Naive thymus-derived CD4-positive, alpha-beta T cell (primary cell): ENCODE data around the gene SBK3. TPM values are rescaled to one million over a fixed set of nuclear protein-coding genes. Genes with fewer than 3 reads are reported as not detected.

Source experiments
- ATAC-seq: fragments of 150-1000 bp; cut with Tn5 transposase; 2 replicates; pipeline ENCODE4 v1.10.0; 2021; ENCODE audit warnings: mild to moderate bottlenecking, moderate library complexity
- CTCF ChIA-PET: fragments of 350-600 bp; sonication (Branson Sonifier 250); formaldehyde crosslinking; loops from one replicate; lab custom pipeline; 2021; ENCODE audit warnings: antibody characterized with exemption; lab: Charles Lee
- POLR2A ChIA-PET: fragments of 350-600 bp; sonication (Branson Sonifier 250); formaldehyde crosslinking; loops from one replicate; lab custom pipeline; 2021; ENCODE audit warnings: antibody characterized with exemption, inconsistent platforms; lab: Charles Lee
- DNase-seq, 9 donors: peaks; one replicate each; pipeline versions ENCODE4 v3.0.0 to v3.0.0-alpha.2; 2020 to 2022; ENCODE audit warnings: mixed read lengths in 1 of 9
- H3K27ac ChIP-seq: one replicate; pipeline ENCODE4 v1.7.0; 2013; ENCODE audit warnings: mild to moderate bottlenecking, low read depth, low read length, moderate library complexity
- H3K27me3 ChIP-seq, 2 donors: one replicate each; pipeline ENCODE4 v1.7.0; 2013; ENCODE audit warnings: low read length in 2 of 2, mild to moderate bottlenecking in 2 of 2, moderate library complexity in 2 of 2; ENCODE audit not compliant: control insufficient read depth in 2 of 2, insufficient read depth in 2 of 2
- H3K36me3 ChIP-seq, 3 experiments: 1 replicate in 2 of 3; 2 replicates in 1 of 3; pipeline ENCODE4 v1.7.0; 2013; ENCODE audit warnings: low read length in 3 of 3, mild to moderate bottlenecking in 3 of 3, moderate library complexity in 1 of 3; ENCODE audit not compliant: insufficient read depth in 3 of 3, control insufficient read depth in 2 of 3
- H3K4me1 ChIP-seq, 2 donors: one replicate each; pipeline ENCODE4 v1.7.0; 2013; ENCODE audit warnings: low read length in 2 of 2, mild to moderate bottlenecking in 2 of 2, moderate library complexity in 1 of 2; ENCODE audit not compliant: control insufficient read depth in 2 of 2, insufficient read depth in 2 of 2
- H3K4me3 ChIP-seq: 2 replicates; pipeline ENCODE4 v1.7.0; 2013; ENCODE audit warnings: mild to moderate bottlenecking, low read length
- H3K9me3 ChIP-seq, 3 experiments: 1 replicate in 2 of 3; 2 replicates in 1 of 3; pipeline ENCODE4 v1.7.0; 2013; ENCODE audit warnings: low read length in 3 of 3; ENCODE audit not compliant: control insufficient read depth in 2 of 3
- H3K27ac Mint-ChIP-seq, 9 donors: one replicate each; pipeline ENCODE4 v1.8.0; 2020 to 2022; ENCODE audit warnings: mixed read lengths in 9 of 9, mild to moderate bottlenecking in 8 of 9, moderate library complexity in 5 of 9, inconsistent platforms in 2 of 9
- H3K27me3 Mint-ChIP-seq, 5 donors: one replicate each; pipeline ENCODE4 v1.8.0; 2021 to 2022; ENCODE audit warnings: mixed read lengths in 5 of 5, mild to moderate bottlenecking in 1 of 5
- H3K36me3 Mint-ChIP-seq, 5 donors: one replicate each; pipeline ENCODE4 v1.8.0; 2020 to 2022; ENCODE audit warnings: mixed read lengths in 5 of 5, mild to moderate bottlenecking in 3 of 5, inconsistent platforms in 1 of 5
- H3K4me1 Mint-ChIP-seq, 7 donors: one replicate each; pipeline ENCODE4 v1.8.0; 2020 to 2022; ENCODE audit warnings: mixed read lengths in 7 of 7, mild to moderate bottlenecking in 3 of 7, inconsistent platforms in 1 of 7
- H3K4me3 Mint-ChIP-seq, 10 donors: one replicate each; pipeline ENCODE4 v1.8.0; 2020 to 2022; ENCODE audit warnings: mild to moderate bottlenecking in 10 of 10, mixed read lengths in 10 of 10, moderate library complexity in 6 of 10, inconsistent platforms in 2 of 10
- H3K9me3 Mint-ChIP-seq, 11 donors: one replicate each; pipeline ENCODE4 v1.8.0; 2020 to 2022; ENCODE audit warnings: mixed read lengths in 11 of 11, mild to moderate bottlenecking in 4 of 11, inconsistent platforms in 1 of 11, moderate library complexity in 1 of 11
- intact Hi-C, 2 donors: fragments of 100-400 bp; cut with micrococcal nuclease; formaldehyde crosslinking; loops; one replicate each; pipeline ENCODE4 v1.15.1; 2023
- polyA plus RNA-seq, 2 donors: library from polyadenylated mRNA; unstranded; fragments of 300-500 nt; fragmentation: Illumina TruSeq; gene quantifications; one replicate each; pipeline ENCODE4 v1.2.3, GENCODE V29; 2021
- total RNA-seq, 6 experiments: library from RNA in 5 of 6; stranded (reverse) in 5 of 6; gene quantifications; 1 replicate in 5 of 6; 2 replicates in 1 of 6; pipeline ENCODE4 v1.2.3 and lab custom pipeline; 2021 to 2026

Gene SBK3, protein sequence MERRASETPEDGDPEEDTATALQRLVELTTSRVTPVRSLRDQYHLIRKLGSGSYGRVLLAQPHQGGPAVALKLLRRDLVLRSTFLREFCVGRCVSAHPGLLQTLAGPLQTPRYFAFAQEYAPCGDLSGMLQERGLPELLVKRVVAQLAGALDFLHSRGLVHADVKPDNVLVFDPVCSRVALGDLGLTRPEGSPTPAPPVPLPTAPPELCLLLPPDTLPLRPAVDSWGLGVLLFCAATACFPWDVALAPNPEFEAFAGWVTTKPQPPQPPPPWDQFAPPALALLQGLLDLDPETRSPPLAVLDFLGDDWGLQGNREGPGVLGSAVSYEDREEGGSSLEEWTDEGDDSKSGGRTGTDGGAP
- not detected for total RNA-seq
- not detected for polyA plus RNA-seq
- total RNA-seq (lab: John Stamatoyannopoulos, UW): not detected

DNA sequence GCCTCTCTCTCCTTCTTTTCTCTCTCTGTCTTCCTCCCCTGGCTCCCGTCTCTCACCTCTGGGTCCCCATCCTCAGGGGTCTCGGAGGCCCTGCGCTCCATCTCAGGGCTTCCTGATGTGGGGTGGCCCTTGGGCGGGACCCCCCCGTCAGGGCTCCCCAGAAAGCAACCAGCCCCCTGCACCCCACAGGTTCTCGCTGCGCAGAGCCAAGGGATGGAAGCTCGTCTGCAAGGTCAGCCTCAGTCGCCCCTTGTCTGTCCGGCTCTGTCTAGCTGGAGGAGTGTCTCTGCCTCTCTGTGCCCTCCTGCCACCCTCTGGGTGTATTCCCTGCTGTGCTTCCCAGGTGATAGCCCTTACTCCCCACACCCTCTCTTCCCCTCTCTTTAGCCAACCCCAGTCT, at the start of gene SBK3:
Gene SBK3, minus strand, starts transcription at position 101 of the 400 bp plus-strand sequence. Its CDS starts 0 bp downstream, at position 101.
- intact Hi-C loops: no loop called here
- no peaks in the 10 kb centered on the region for H3K9me3 ChIP-seq
- H3K27me3 Mint-ChIP-seq: peaks cover 11 to 38% (median 21%) of the 10 kb centered on the region in 5 donors
- no peak within 1 kb of the TSS for H3K4me3 Mint-ChIP-seq
- H3K27me3 ChIP-seq: no peaks in the 10 kb centered on the region
- no peak within 1 kb of the TSS for H3K27ac ChIP-seq
- ATAC-seq (no peak), DNase-seq (no peak)
- H3K4me3 ChIP-seq: no peak within 1 kb of the TSS
- H3K27ac Mint-ChIP-seq: peak within 1 kb of the TSS in 2 of 9 donors; percentile 23 to 25
- no peaks in the 10 kb centered on the region for H3K36me3 ChIP-seq
- H3K36me3 Mint-ChIP-seq: no peaks in the 10 kb centered on the region
- peaks cover 0 to 10% (median 0%) of the 10 kb centered on the region in 7 donors for H3K4me1 Mint-ChIP-seq
- ChIA-PET CTCF (no interaction called here), POLR2A (no interaction called here)
- peaks cover 0 to 6% (median 0%) of the 10 kb centered on the region in 11 donors for H3K9me3 Mint-ChIP-seq
- no peaks in the 10 kb centered on the region for H3K4me1 ChIP-seq

DNA sequence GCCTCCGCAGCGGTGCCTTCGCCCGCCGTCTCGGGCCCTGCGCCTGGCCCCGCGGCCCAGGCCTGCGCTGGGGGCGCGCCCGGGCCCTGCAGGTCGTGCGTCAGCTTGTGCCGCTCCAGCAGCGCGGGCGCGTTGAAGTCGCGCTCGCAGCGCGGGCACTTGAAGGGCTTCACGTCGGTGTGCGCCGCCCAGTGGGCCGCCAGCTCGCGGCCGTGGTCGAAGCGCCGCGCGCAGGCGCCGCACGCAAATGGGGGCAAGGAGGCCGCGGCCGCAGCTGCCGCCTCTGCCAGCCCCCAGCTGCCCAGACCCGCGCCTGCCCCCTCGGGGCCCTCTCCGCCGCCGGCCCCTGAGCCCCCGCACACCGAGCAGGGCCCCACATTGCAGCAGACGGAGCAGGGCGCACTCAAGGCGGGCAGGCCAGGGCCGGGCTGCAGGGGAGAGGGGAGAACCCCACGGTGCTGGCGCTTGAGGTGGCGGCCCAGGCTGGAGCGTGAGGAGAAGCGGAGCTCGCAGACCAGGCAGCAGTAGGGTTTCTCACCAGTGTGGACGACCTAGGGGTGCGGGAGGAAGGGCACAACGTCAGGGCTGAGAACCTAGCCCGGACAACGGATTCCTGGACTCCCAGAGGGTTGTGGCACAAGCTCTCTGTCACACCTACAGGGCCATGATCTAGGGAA, 47.9 kb upstream of the SBK3 start:
- Histone ChIP-seq H3K4me1 (peaks cover 1 to 2% of the 10 kb centered on the region in 2 donors), H3K27ac (no peak overlapping the region), H3K9me3 (no peaks in the 10 kb centered on the region), H3K27me3 (no peaks in the 10 kb centered on the region), H3K4me3 (no peak overlapping the region), H3K36me3 (peaks cover 0 to 49% (median 0%) of the 10 kb centered on the region in 3 experiments)
- intact Hi-C loops: no loop called here
- CTCF ChIA-PET: no interaction called here
- Mint-ChIP-seq H3K27me3 (no peaks in the 10 kb centered on the region), H3K36me3 (peaks cover 14 to 37% (median 25%) of the 10 kb centered on the region in 5 donors), H3K4me3 (no peak overlapping the region), H3K27ac (no peak overlapping the region), H3K4me1 (peaks cover 0 to 14% (median 5%) of the 10 kb centered on the region in 7 donors), H3K9me3 (peaks cover 0 to 3% (median 0%) of the 10 kb centered on the region in 11 donors)
- ATAC-seq (no peak), DNase-seq (no peak)
- POLR2A ChIA-PET: interaction anchor here (1.3 kb wide), 1 partner anchor 33 kb away, joined by 3 read pairs; no protein-coding TSS in a partner anchor

DNA sequence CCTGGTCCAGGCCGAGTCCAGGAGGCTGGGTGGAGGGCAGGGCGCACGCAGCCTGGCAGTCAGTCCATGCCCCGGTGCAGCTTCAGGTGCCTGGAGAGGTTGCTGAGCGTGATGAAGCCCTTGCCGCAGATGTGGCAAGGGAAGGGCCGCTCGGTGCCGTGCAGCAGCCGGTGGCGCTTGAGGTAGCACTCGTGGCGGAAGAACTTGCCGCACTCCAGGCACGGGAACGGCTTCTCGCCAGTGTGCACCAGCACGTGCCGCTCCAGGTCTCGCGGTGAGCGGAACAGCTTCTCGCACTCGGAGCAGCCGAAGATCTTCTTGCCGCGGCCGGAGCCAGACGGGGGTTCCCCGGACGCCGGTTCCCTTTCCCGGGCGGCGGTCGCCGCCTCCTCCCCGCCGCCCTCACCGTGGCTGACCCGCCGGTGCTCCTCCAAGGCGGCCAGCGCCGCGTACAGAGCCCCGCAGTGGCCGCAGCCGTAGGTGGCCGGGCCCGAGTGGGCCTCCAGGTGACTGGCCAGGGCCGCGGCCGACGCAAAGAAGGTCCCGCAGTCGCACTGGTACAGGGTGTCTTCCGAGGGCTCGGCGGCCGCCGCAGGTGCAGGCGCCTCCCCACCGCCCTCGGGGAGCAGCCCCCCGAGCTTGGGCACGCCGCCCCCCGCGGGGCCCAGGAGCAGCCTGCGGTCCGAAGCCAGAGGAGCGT, 47.2 kb upstream of the SBK3 start:
- Mint-ChIP-seq H3K36me3 (peaks cover 14 to 37% (median 23%) of the 10 kb centered on the region in 5 donors), H3K27me3 (no peaks in the 10 kb centered on the region), H3K4me1 (peaks cover under 1 to 18% (median 4%) of the 10 kb centered on the region in 7 donors), H3K27ac (no peak overlapping the region), H3K9me3 (peaks cover 0 to 3% (median 0%) of the 10 kb centered on the region in 11 donors), H3K4me3 (no peak overlapping the region)
- POLR2A ChIA-PET: interaction anchor here (1.3 kb wide), 1 partner anchor 33 kb away, joined by 3 read pairs; no protein-coding TSS in a partner anchor
- CTCF ChIA-PET: no interaction called here
- H3K36me3 ChIP-seq: peaks cover 0 to 43% (median 0%) of the 10 kb centered on the region in 3 experiments
- H3K4me3 ChIP-seq: no peak overlapping the region
- DNase-seq (no peak), ATAC-seq (no peak)
- H3K9me3 ChIP-seq: no peaks in the 10 kb centered on the region
- H3K27ac ChIP-seq: no peak overlapping the region
- H3K27me3 ChIP-seq: no peaks in the 10 kb centered on the region
- peaks cover 3 to 6% of the 10 kb centered on the region in 2 donors for H3K4me1 ChIP-seq
- intact Hi-C loops: no loop called here

DNA sequence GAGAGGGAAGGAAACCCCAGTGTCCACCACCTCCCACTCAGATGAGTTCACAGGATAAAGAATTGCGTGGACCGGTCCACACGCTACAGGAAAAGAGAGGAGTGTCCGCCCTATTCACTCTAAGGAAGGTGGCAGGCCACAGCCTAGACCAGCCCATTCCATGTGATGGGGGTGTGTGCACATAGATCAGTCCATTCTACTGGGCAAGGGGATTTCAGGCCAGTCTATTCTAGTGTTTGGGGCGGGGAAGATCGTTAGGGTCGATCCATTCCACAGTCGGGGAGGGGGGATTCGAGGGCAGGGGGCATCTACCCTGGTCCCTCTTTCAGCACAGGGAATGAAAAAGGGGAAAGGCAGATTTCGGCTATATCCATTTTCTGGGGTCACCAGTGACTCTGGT, 46.2 kb upstream of the SBK3 start:
- Mint-ChIP-seq H3K27me3 (peaks cover 0 to 9% (median 0%) of the 10 kb centered on the region in 5 donors), H3K36me3 (peaks cover 14 to 31% (median 19%) of the 10 kb centered on the region in 5 donors), H3K4me3 (no peak overlapping the region), H3K27ac (peak overlapping the region in 1 of 9 donors; percentile 51), H3K9me3 (peaks cover 0 to 3% (median 0%) of the 10 kb centered on the region in 11 donors), H3K4me1 (peaks cover 0 to 23% (median 9%) of the 10 kb centered on the region in 7 donors)
- no peak overlapping the region for H3K4me3 ChIP-seq
- DNase-seq (no peak), ATAC-seq (no peak)
- H3K4me1 ChIP-seq: peaks cover 10 to 14% of the 10 kb centered on the region in 2 donors
- ChIA-PET POLR2A (no interaction called here), CTCF (no interaction called here)
- H3K27ac ChIP-seq: no peak overlapping the region
- no peaks in the 10 kb centered on the region for H3K27me3 ChIP-seq
- H3K36me3 ChIP-seq: peaks cover 0 to 34% (median 0%) of the 10 kb centered on the region in 3 experiments
- H3K9me3 ChIP-seq: no peaks in the 10 kb centered on the region
- intact Hi-C loops: no loop called here

DNA sequence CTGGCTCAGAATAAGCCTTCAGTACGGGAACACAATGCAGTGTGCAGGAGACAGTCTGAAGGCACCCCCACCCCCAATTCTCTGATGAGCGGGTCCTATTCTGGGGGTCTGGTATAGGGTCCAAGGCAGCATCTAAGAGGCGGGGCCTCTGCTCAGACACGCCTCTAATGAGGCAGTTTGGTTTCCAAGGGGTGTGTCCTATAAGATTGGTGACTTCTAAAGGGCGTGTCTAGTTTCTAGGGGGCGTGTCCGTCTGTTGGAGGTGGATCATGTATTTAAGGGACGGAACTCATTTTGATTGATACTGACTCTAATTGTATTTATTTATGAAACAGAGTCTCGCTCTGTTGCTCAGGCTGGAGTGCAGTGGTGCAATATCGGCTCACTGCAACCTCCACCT, 45.3 kb upstream of the SBK3 start:
- DNase-seq (no peak), ATAC-seq (no peak)
- intact Hi-C loops: no loop called here
- Histone ChIP-seq H3K9me3 (no peaks in the 10 kb centered on the region), H3K27ac (no peak overlapping the region), H3K4me3 (no peak overlapping the region), H3K4me1 (peaks cover 10 to 22% of the 10 kb centered on the region in 2 donors), H3K27me3 (no peaks in the 10 kb centered on the region), H3K36me3 (peaks cover 0 to 25% (median 0%) of the 10 kb centered on the region in 3 experiments)
- Mint-ChIP-seq H3K27ac (no peak overlapping the region), H3K27me3 (peaks cover 0 to 17% (median 0%) of the 10 kb centered on the region in 5 donors), H3K4me1 (peaks cover under 1 to 33% (median 17%) of the 10 kb centered on the region in 7 donors), H3K4me3 (no peak overlapping the region), H3K9me3 (no peaks in the 10 kb centered on the region), H3K36me3 (peaks cover 8 to 21% (median 15%) of the 10 kb centered on the region in 5 donors)
- POLR2A ChIA-PET: interaction anchor here (0.7 kb wide), 1 partner anchor 34 kb away, joined by 3 read pairs; the partner anchor contains the start of gene ZNF784
- CTCF ChIA-PET: no interaction called here

DNA sequence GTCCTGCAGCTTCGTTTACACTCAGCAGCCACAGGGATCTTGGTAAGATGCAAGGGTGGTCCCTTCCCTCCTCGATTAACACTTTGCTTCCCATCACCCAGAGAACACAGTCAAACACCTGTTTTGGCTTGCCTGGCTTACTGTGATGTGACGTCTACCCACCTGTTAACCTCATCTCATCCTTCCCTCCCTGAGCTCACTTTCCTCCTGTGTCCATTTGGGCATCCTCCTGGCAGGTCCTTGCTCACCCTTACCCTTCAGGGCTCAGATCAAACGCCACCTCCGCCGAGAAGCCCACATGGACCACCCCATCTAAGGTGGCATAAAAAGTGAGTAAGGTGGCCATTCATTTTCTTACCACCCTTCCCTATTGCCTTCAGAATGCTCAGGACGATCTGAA, 44.8 kb upstream of the SBK3 start:
- H3K36me3 Mint-ChIP-seq: peaks cover 3 to 16% (median 10%) of the 10 kb centered on the region in 5 donors
- H3K4me3 ChIP-seq: no peak overlapping the region
- POLR2A ChIA-PET: interaction anchor here (0.7 kb wide), 1 partner anchor 34 kb away, joined by 3 read pairs; the partner anchor contains the start of gene ZNF784
- H3K4me1 Mint-ChIP-seq: peaks cover 6 to 38% (median 22%) of the 10 kb centered on the region in 7 donors
- DNase-seq (no peak), ATAC-seq (no peak)
- H3K36me3 ChIP-seq: peaks cover 0 to 20% (median 0%) of the 10 kb centered on the region in 3 experiments
- H3K27me3 Mint-ChIP-seq: peaks cover 0 to 22% (median 0%) of the 10 kb centered on the region in 5 donors
- H3K27ac ChIP-seq: no peak overlapping the region
- H3K9me3 ChIP-seq: no peaks in the 10 kb centered on the region
- no peaks in the 10 kb centered on the region for H3K9me3 Mint-ChIP-seq
- no peaks in the 10 kb centered on the region for H3K27me3 ChIP-seq
- H3K4me3 Mint-ChIP-seq: no peak overlapping the region
- peaks cover 10 to 22% of the 10 kb centered on the region in 2 donors for H3K4me1 ChIP-seq
- peak overlapping the region in 1 of 9 donors; percentile 77 for H3K27ac Mint-ChIP-seq
- CTCF ChIA-PET: no interaction called here
- intact Hi-C loops: no loop called here
